ENCODE data around the gene ALKBH2.

DNA sequence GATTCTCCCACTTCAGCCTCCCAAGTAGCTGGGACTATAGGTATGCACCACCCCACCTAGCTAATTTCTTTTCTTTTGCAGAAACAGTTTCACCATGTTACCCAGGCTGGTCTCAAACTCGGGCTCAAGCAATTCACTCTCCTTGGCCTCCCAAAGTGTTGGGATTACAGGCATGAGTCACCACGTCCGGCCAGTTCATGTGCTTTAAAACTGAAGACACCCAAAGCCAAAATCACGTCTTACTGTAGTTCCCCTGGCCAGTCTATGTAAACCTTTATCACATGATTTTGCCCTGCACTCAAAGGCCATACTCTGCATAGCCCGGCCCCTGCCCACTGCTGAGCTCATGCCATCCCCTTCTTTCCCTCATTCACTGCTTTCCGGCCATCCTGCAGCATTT, 4.5 kb downstream of the ALKBH2 start:
- TF ChIP-seq, protein P1, sequence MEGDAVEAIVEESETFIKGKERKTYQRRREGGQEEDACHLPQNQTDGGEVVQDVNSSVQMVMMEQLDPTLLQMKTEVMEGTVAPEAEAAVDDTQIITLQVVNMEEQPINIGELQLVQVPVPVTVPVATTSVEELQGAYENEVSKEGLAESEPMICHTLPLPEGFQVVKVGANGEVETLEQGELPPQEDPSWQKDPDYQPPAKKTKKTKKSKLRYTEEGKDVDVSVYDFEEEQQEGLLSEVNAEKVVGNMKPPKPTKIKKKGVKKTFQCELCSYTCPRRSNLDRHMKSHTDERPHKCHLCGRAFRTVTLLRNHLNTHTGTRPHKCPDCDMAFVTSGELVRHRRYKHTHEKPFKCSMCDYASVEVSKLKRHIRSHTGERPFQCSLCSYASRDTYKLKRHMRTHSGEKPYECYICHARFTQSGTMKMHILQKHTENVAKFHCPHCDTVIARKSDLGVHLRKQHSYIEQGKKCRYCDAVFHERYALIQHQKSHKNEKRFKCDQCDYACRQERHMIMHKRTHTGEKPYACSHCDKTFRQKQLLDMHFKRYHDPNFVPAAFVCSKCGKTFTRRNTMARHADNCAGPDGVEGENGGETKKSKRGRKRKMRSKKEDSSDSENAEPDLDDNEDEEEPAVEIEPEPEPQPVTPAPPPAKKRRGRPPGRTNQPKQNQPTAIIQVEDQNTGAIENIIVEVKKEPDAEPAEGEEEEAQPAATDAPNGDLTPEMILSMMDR (IDR thresholded peaks at IDR 0.05) = no peak
- no peak for TF ChIP-seq POLR2A (IDR thresholded peaks at IDR 0.05)

All from lower leg skin (tissue), 3 donors.